ENCODE results near the gene ATP8A2. TPM values are rescaled to one million over a fixed set of nuclear protein-coding genes. Genes with fewer than 3 reads are reported as not detected.

Gene ATP8A2
- total RNA-seq, 1 donor from 2014 or later, result 0.40 TPM

DNA sequence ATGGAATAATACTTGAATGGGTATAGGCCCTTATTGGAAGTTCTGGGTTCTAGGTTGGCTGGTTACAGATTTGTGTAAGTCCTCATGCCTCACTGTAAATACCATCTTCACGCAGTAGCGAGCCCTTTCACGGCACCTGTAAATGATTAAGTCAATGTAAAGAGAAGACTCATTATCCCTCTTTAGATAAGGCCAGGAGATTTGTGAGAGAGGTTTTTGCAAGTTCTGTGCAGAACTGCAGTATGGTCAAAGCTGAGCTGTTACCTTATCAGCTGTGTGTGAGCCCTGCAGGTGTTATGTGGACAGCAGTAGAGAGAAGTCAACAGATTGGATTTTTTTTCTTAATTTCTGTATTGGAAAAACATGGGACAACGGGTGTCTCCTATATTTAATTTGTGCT lies 538.5 kb downstream of the ATP8A2 start:
- DNase-seq, result no peak
- peaks cover 9% of the 10 kb centered on the region for H3K27me3 Mint-ChIP-seq
- H3K4me3 Mint-ChIP-seq, result no peak overlapping the region
- H3K36me3 Mint-ChIP-seq (ENCODE audit: low read depth), result no peaks in the 10 kb centered on the region
- H3K9me3 Mint-ChIP-seq, result no peaks in the 10 kb centered on the region
- intact Hi-C loops (cut with micrococcal nuclease), result no loop called here
- H3K4me1 Mint-ChIP-seq, result no peaks in the 10 kb centered on the region
- no peak overlapping the region for H3K27ac Mint-ChIP-seq

- Mint-ChIP-seq H3K4me1 (no peaks in the 10 kb centered on the region), H3K4me3 (no peak overlapping the region), H3K27me3 (peaks cover 9% of the 10 kb centered on the region), H3K36me3 (ENCODE audit: low read depth) (no peaks in the 10 kb centered on the region), H3K9me3 (no peaks in the 10 kb centered on the region), H3K27ac (no peak overlapping the region)
- no peak for DNase-seq
- intact Hi-C loops (cut with micrococcal nuclease), result no loop called here
Measured at GRCh38 chr13:25910991-25911419, 539.2 kb downstream of the ATP8A2 start.

DNA sequence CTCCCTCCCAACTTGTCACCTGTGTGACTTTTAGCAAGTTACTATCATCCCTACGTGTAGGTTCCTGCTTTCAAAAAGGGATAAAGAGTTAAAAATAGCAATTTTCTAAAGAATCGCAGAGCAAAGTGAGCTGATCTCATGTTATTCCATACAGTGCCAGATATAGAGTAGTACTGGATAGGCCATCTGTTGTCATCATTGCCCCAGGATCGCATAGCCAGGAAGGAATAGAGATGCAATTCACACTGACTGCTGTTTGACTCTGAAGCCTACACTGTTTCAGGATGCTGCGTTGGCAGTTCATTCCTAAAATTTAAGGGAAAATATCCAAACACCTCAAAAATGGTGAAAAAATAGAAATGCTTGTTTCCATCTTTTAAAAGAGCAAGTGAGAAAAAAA lies 541.2 kb downstream of the ATP8A2 start:
- Mint-ChIP-seq H3K27me3 (peaks cover 9% of the 10 kb centered on the region), H3K36me3 (ENCODE audit: low read depth) (no peaks in the 10 kb centered on the region), H3K4me1 (no peaks in the 10 kb centered on the region), H3K9me3 (no peaks in the 10 kb centered on the region), H3K27ac (no peak overlapping the region), H3K4me3 (no peak overlapping the region)
- DNase-seq, result no peak
- intact Hi-C loops (cut with micrococcal nuclease), result no loop called here

- H3K9me3 Mint-ChIP-seq, result no peaks in the 10 kb centered on the region
- no peaks in the 10 kb centered on the region for H3K36me3 Mint-ChIP-seq (ENCODE audit: low read depth)
- DNase-seq, result peak; percentile 37
- H3K27me3 Mint-ChIP-seq, result peaks cover 9% of the 10 kb centered on the region
- intact Hi-C loops (cut with micrococcal nuclease), result no loop called here
- H3K4me1 Mint-ChIP-seq, result peaks cover 5% of the 10 kb centered on the region
- no peak overlapping the region for H3K4me3 Mint-ChIP-seq
- no peak overlapping the region for H3K27ac Mint-ChIP-seq
Measured at GRCh38 chr13:25915840-25916518, 544.2 kb downstream of the ATP8A2 start.

- Mint-ChIP-seq H3K27ac (no peak overlapping the region), H3K4me3 (no peak overlapping the region), H3K27me3 (no peaks in the 10 kb centered on the region), H3K9me3 (no peaks in the 10 kb centered on the region), H3K36me3 (ENCODE audit: low read depth) (no peaks in the 10 kb centered on the region), H3K4me1 (peaks cover 5% of the 10 kb centered on the region)
- no peak for DNase-seq
- intact Hi-C loops (cut with micrococcal nuclease), result no loop called here
Measured at GRCh38 chr13:25920277-25920676, 548.5 kb downstream of the ATP8A2 start.

GRCh38 chr13:25920931-25921330 lies 549.2 kb downstream of the ATP8A2 start:
- Mint-ChIP-seq H3K4me1 (peaks cover 5% of the 10 kb centered on the region), H3K27ac (no peak overlapping the region), H3K9me3 (no peaks in the 10 kb centered on the region), H3K36me3 (ENCODE audit: low read depth) (no peaks in the 10 kb centered on the region), H3K4me3 (no peak overlapping the region), H3K27me3 (no peaks in the 10 kb centered on the region)
- intact Hi-C loops (cut with micrococcal nuclease), result no loop called here
- no peak for DNase-seq

- Mint-ChIP-seq H3K4me3 (no peak overlapping the region), H3K36me3 (ENCODE audit: low read depth) (no peaks in the 10 kb centered on the region), H3K27me3 (peaks cover 2% of the 10 kb centered on the region), H3K9me3 (no peaks in the 10 kb centered on the region), H3K4me1 (peaks cover 5% of the 10 kb centered on the region), H3K27ac (no peak overlapping the region)
- DNase-seq, result no peak
- intact Hi-C loops (cut with micrococcal nuclease), result no loop called here
Measured at GRCh38 chr13:25922376-25922775, 550.6 kb downstream of the ATP8A2 start.

DNA sequence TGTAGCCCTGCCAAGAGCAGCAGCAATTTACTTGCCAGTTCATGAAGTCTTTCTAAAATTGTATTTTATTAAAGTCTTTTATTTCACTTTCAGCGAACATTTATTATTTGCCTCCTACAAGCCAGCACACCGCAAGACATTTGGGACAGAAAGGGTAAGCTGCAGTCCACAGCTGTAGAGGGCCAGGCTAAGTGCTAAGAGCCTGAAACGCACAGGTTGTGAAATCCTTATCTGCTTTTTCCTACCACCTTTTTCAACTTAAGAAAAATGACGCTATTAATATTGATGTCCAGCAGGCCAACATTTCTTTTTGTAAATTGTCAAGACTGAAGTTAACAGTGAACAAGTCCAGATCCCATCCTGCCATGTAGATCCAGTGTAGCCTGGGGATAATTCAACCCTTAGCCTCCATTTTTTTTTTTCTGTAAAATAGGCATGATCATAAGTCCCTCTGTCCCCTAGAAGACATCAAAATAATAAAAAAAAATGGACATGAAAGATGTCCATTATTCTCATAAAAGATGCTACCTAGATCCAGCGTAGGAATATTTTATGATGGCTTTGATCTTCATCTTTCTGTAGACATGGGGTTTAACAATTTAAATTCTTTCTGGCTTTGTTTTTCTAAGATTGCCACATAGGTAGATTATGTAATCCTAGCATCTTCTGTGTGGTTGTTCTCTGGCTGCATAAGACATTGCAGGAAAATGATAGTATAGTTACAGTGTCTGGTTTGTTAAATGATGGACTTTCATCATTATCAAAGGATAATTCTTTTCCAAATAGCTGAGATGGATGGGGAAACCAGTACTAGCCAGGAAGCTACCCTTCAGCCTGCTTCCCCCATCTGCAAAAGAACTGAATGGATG lies 551.7 kb downstream of the ATP8A2 start:
- no peak overlapping the region for H3K4me3 Mint-ChIP-seq
- no peaks in the 10 kb centered on the region for H3K9me3 Mint-ChIP-seq
- H3K27me3 Mint-ChIP-seq, result peaks cover 2% of the 10 kb centered on the region
- no peaks in the 10 kb centered on the region for H3K36me3 Mint-ChIP-seq (ENCODE audit: low read depth)
- DNase-seq, result no peak
- intact Hi-C loops (cut with micrococcal nuclease), result no loop called here
- H3K4me1 Mint-ChIP-seq, result peaks cover 5% of the 10 kb centered on the region
- H3K27ac Mint-ChIP-seq, result no peak overlapping the region

DNA sequence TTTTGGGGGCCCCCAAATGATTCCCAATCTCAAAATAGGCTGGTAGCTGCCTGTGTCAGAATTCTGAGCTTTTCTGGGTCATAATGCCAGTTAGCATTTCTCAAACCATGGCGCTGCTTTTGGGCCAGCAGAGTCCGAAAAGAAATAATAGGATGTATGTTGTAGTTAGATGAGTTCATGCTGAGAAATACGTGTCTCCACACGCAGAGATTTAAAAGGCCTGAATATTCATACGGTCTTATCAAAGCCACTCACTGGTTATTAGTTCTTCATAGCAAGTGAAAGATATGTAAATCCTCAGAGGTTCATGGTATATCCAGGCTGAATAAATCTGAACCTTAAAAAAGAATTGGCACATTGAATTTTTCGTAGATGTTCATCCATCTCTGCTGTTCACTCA lies 555.6 kb downstream of the ATP8A2 start:
- intact Hi-C loops (cut with micrococcal nuclease), result no loop called here
- Mint-ChIP-seq H3K27ac (no peak overlapping the region), H3K4me3 (no peak overlapping the region), H3K4me1 (no peaks in the 10 kb centered on the region), H3K9me3 (no peaks in the 10 kb centered on the region), H3K27me3 (peaks cover 9% of the 10 kb centered on the region), H3K36me3 (ENCODE audit: low read depth) (no peaks in the 10 kb centered on the region)
- DNase-seq, result no peak

GRCh38 chr13:25927932-25928331 lies 556.2 kb downstream of the ATP8A2 start:
- intact Hi-C loops (cut with micrococcal nuclease), result no loop called here
- H3K4me3 Mint-ChIP-seq, result no peak overlapping the region
- H3K4me1 Mint-ChIP-seq, result no peaks in the 10 kb centered on the region
- H3K9me3 Mint-ChIP-seq, result no peaks in the 10 kb centered on the region
- H3K27me3 Mint-ChIP-seq, result peaks cover 9% of the 10 kb centered on the region
- H3K36me3 Mint-ChIP-seq (ENCODE audit: low read depth), result no peaks in the 10 kb centered on the region
- no peak overlapping the region for H3K27ac Mint-ChIP-seq
- DNase-seq, result no peak

DNA sequence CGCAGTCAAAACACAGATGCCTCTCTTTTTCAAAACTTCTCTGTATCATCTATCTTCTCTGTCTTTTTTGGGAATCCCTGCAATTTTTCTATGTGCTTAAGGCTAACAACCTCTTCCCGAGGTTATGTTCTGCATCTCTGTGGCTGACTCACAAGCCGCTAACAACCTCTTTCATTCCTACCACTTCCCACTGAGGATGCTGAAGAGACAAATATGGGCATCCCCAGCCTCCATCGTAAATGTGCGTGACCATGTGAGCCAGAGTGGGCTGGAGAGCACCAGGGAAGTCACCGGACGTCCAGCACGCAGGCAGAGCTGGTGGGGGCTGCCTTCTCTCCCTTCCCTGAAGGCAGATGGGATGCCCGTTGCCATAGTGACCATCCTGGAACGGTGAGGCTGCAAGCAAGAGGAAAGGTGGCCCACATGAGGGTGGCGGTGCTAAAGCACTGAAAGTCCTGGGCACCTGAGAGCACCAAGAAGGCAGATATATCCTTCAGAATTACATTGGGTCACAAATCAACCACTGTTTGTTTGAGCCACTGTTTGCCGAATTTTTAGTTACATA lies 557.2 kb downstream of the ATP8A2 start:
- Mint-ChIP-seq H3K4me3 (no peak overlapping the region), H3K9me3 (no peaks in the 10 kb centered on the region), H3K27me3 (peaks cover 9% of the 10 kb centered on the region), H3K36me3 (ENCODE audit: low read depth) (no peaks in the 10 kb centered on the region), H3K27ac (no peak overlapping the region), H3K4me1 (no peaks in the 10 kb centered on the region)
- DNase-seq, result no peak
- intact Hi-C loops (cut with micrococcal nuclease), result no loop called here

DNA sequence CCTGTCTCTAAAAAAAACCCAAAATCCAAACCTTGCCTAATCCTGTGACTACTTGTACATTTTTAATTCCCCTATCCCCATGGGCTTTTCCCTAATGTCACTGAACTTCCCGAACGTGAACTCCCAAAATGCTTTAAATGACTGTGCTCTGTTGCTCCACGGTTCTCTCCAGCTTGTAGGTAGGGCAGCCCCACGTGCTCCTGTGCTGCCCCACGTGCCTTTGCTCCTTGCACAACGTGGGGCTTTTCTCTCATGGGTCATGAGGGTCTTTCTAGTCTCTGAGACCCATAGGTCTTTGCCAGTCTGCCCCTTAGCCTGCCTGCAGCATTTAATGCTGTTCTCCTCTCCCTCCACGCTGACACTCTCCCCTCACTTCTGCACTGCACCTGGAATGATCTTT lies 558.0 kb downstream of the ATP8A2 start:
- no peaks in the 10 kb centered on the region for H3K9me3 Mint-ChIP-seq
- intact Hi-C loops (cut with micrococcal nuclease), result no loop called here
- H3K4me3 Mint-ChIP-seq, result no peak overlapping the region
- H3K4me1 Mint-ChIP-seq, result no peaks in the 10 kb centered on the region
- H3K27ac Mint-ChIP-seq, result peak overlapping the region; percentile 6
- peaks cover 9% of the 10 kb centered on the region for H3K27me3 Mint-ChIP-seq
- no peak for DNase-seq
- no peaks in the 10 kb centered on the region for H3K36me3 Mint-ChIP-seq (ENCODE audit: low read depth)

DNA sequence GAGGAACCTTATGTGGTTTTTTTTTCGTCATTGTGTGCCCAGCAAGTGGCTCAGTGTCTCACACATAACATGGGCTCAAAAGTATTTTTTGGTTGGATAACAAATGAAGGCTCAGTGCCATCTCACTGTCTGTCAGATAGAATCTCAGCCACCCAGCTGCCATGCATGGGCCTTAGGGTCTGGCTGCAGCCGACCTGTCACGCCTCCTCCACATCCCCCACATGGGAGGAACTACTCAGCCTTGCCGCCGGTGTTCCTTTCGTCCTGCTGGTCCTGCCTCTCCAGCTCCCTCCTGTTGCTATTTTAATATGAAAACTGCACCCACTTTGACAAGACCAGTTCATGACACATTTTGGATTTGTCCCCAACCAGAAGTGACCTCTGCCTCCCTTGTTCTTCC lies 558.9 kb downstream of the ATP8A2 start:
- H3K27me3 Mint-ChIP-seq, result peaks cover 9% of the 10 kb centered on the region
- no peaks in the 10 kb centered on the region for H3K36me3 Mint-ChIP-seq (ENCODE audit: low read depth)
- no peak for DNase-seq
- intact Hi-C loops (cut with micrococcal nuclease), result no loop called here
- no peaks in the 10 kb centered on the region for H3K9me3 Mint-ChIP-seq
- no peak overlapping the region for H3K27ac Mint-ChIP-seq
- H3K4me3 Mint-ChIP-seq, result no peak overlapping the region
- H3K4me1 Mint-ChIP-seq, result no peaks in the 10 kb centered on the region

GRCh38 chr13:25932365-25932764 lies 560.6 kb downstream of the ATP8A2 start:
- intact Hi-C loops (cut with micrococcal nuclease), result no loop called here

More at GRCh38 chr13:25932365-25932764, 560.6 kb downstream of the ATP8A2 start:
- H3K27me3 Mint-ChIP-seq, result peaks cover 7% of the 10 kb centered on the region
- no peaks in the 10 kb centered on the region for H3K9me3 Mint-ChIP-seq
- no peak overlapping the region for H3K27ac Mint-ChIP-seq
- H3K36me3 Mint-ChIP-seq (ENCODE audit: low read depth), result no peaks in the 10 kb centered on the region
- H3K4me1 Mint-ChIP-seq, result no peaks in the 10 kb centered on the region
- no peak overlapping the region for H3K4me3 Mint-ChIP-seq
- no peak for DNase-seq

All from activated CD4-positive, alpha-beta T cell treated with anti-CD3 and anti-CD28 coated beads, Interleukin-2, amount 10 ng/mL, durations not matched to agents 24 days and 14 days (primary cell).